Measurements from ENCODE around the gene MLST8.

DNA sequence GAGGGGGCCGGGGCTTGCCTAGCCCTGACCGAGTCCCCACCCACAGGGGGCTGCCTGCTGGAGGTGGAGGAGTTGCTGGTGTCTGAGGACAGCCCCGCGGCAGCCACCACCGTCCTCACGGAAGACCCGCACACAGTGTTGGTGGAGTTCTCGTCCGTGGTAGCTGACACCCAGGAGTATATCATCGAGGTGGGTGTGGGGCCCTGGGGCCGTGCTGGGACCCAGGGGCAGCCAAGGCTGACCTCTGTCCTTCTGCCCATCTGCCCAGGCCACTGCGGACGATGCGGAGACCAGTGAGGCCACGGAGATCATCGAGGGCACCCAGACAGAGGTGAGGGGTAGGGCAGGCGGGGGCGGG, 29.5 kb downstream of the MLST8 start:
- TF ChIP-seq ZNF274 (IDR thresholded peaks at IDR 0.05; ENCODE audit: low read depth, low read length) (no peak), SUZ12 (IDR thresholded peaks at IDR 0.05; ENCODE audit: extremely low read depth, insufficient read depth, insufficient read length) (no peak), YY1 (IDR thresholded peaks at IDR 0.05; ENCODE audit: insufficient read depth, insufficient read length) (no peak)

Data from NT2/D1 (cell line).